ENCODE data around the gene TSPAN5. TPM values are rescaled to one million over a fixed set of nuclear protein-coding genes. Genes with fewer than 3 reads are reported as not detected.

TSPAN5 gene
- total and polyA plus RNA-seq, 2 of the 4 experiments (the other 2 are of a cell fraction): 64.8 to 79.6 TPM

GRCh38 chr4:98611677-98612317, 46.6 kb downstream of the TSPAN5 start:
- Histone ChIP-seq H3K4me3 (ENCODE audit: insufficient read depth, low read depth, low read length) (no peak overlapping the region), H3K23ac (ENCODE audit: low read depth, low read length) (no peak overlapping the region), H3K4me2 (ENCODE audit: low read depth, low read length) (no peak overlapping the region), H3K27me3 (ENCODE audit: control insufficient read depth, insufficient read depth, low read length) (no peaks in the 10 kb centered on the region), H3K4ac (ENCODE audit: low read depth, low read length) (peak overlapping the region; percentile 37; the same call in 1 of the 2 replicates), H3K9me3 (ENCODE audit: control insufficient read depth, insufficient read depth, low read length) (no peaks in the 10 kb centered on the region), H2BK20ac (ENCODE audit: low read depth, low read length) (no peak overlapping the region), H4K91ac (ENCODE audit: insufficient read depth, low read depth, low read length) (no peak overlapping the region; the same call in 1 of the 2 replicates), H3K9me1 (ENCODE audit: insufficient read depth, low read length) (peaks cover 8% of the 10 kb centered on the region; the same call in 1 of the 2 replicates), H3K9ac (ENCODE audit: low read depth, low read length) (no peak overlapping the region), H3K18ac (ENCODE audit: low read depth, low read length) (no peak overlapping the region), H2AFZ (replicated peaks; ENCODE audit: low read length, poor library complexity) (no peak overlapping the region), H4K5ac (ENCODE audit: low read depth, low read length) (no peak overlapping the region), H2AK5ac (ENCODE audit: low read depth, low read length) (peak overlapping the region; percentile 43; the same call in 1 of the 2 replicates), H4K8ac (ENCODE audit: low read depth in 2 of 2, low read length in 2 of 2) (no peak overlapping the region), H2BK5ac (ENCODE audit: low read depth, low read length, poor library complexity, severe bottlenecking) (no peak overlapping the region), H3K36me3 (ENCODE audit: control insufficient read depth, insufficient read depth, low read length) (no peaks in the 10 kb centered on the region), H3K4me1 (ENCODE audit: control insufficient read depth, insufficient read depth, low read length) (peaks cover 23% of the 10 kb centered on the region), H2BK15ac (ENCODE audit: low read depth, low read length) (no peak overlapping the region), H4K20me1 (ENCODE audit: insufficient read depth, low read length) (peaks cover 18% of the 10 kb centered on the region; the same call in 1 of the 2 replicates), H3K79me1 (ENCODE audit: low read depth in 1 of 2, low read length in 2 of 2) (peaks cover 50 to 86% of the 10 kb centered on the region in 2 experiments), H3K56ac (ENCODE audit: extremely low read depth, insufficient read depth, low read length) (no peak overlapping the region), H2BK120ac (ENCODE audit: low read depth, low read length) (no peak overlapping the region), H2AK9ac (replicated peaks; ENCODE audit: low read depth, low read length, poor library complexity) (no peak overlapping the region), H3K27ac (ENCODE audit: insufficient read depth, low read length) (no peak overlapping the region), H3K14ac (replicated peaks; ENCODE audit: low read depth, low read length) (no peak overlapping the region; the same call in 1 of the 2 replicates)
- 0 out of 2 replicates have a peak, but pooled peaks have one; percentile 5 for TF ChIP-seq CEBPB (IDR thresholded peaks at IDR 0.05; ENCODE audit: low read depth, low read length)
- no peak for TF ChIP-seq MAZ (IDR thresholded peaks at IDR 0.05; ENCODE audit: borderline replicate concordance, low read depth, low read length)
- ChIA-PET CTCF (interaction anchor here (0.5 kb wide), 1 partner anchor 68 kb away, joined by 3 read pairs; no protein-coding TSS in a partner anchor), POLR2A (ENCODE audit: unreplicated experiment) (no interaction called here)
- no peak for DNase-seq
- WGBS, 2 experiments (ENCODE audit: extremely low coverage in 2 of 2, insufficient read length in 1 of 2): no CpG with 5 or more reads among the region's 6 CpGs
- dilution Hi-C loops (cut with HindIII; ENCODE audit: low sequenced_read_pairs, unreplicated experiment) (no loop called here), intact Hi-C loops (cut with micrococcal nuclease) (loop anchor here (5.0 kb wide), 1 partner anchor 44 kb away; no protein-coding TSS in a partner anchor), in situ Hi-C loops (cut with MboI; ENCODE audit: low sequenced_read_pairs) (no loop called here)
- no TSS peak for BruUV-seq (replicated peaks)
- ATAC-seq (ENCODE audit: low read depth): no peak

Measured in IMR-90 (cell line).